ENCODE results near the gene ZSWIM6.
A peak's percentile ranks its signal among the peaks of the same experiment; 100 is the strongest.

ZSWIM6 gene

DNA sequence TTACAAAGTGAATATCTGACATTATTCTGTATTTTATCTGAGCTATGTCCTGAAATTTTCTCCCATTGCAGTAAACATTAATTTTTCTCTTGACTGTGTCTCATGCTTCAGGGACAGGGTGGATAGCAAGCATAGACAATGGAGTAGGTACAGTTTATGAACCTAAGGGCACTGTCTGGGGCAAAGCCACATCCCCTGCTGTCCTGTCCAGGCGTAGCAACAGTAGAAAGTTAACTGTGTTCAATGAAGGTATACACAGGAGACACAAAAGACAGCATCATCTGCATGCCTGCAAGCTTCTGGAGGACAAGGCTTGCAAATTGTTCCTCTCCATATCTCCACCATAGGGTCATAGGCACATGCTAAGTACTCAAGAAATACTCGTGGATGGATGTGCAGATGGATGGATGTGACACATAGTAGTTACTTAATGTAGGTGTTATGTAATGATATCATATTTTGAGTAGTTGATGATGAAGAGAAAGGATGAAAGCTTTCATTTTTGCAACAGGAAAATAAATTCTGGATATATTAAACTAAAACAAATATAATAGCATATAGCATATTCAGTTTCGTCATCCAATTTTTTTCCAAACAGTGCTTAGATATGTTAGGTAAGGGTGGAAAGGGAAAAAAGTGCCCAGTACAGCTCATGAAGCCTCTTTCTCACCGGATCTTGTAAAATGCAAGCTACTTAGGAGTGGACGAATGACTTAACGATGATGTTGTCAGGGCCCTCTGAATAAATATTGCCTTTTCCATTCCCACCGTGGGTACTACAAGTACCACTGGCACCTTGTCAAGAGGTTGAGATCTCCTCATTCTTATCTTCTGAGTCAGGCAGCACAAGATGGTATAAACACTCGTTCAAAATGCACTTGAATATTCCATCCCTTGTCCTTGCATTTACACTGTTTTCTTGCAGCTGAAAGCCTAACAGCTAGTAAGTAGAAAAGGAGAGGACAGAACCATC is 19.9 kb upstream of the ZSWIM6 start:
- Histone ChIP-seq H3K27me3 (replicated peaks; ENCODE audit: control insufficient read depth, insufficient read depth, low read length) (peaks cover 1% of the 10 kb centered on the region), H3K4me3 (replicated peaks; ENCODE audit: low read depth, low read length) (no peak overlapping the region), H3K36me3 (ENCODE audit: control insufficient read depth, insufficient read depth, low read length) (no peaks in the 10 kb centered on the region)
- TF ChIP-seq, protein P1, sequence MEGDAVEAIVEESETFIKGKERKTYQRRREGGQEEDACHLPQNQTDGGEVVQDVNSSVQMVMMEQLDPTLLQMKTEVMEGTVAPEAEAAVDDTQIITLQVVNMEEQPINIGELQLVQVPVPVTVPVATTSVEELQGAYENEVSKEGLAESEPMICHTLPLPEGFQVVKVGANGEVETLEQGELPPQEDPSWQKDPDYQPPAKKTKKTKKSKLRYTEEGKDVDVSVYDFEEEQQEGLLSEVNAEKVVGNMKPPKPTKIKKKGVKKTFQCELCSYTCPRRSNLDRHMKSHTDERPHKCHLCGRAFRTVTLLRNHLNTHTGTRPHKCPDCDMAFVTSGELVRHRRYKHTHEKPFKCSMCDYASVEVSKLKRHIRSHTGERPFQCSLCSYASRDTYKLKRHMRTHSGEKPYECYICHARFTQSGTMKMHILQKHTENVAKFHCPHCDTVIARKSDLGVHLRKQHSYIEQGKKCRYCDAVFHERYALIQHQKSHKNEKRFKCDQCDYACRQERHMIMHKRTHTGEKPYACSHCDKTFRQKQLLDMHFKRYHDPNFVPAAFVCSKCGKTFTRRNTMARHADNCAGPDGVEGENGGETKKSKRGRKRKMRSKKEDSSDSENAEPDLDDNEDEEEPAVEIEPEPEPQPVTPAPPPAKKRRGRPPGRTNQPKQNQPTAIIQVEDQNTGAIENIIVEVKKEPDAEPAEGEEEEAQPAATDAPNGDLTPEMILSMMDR (IDR thresholded peaks at IDR 0.05; ENCODE audit: insufficient read depth, low read length, poor library complexity, severe bottlenecking), result no peak
- DNase-seq (ENCODE audit: extremely low read depth, insufficient read length), result no peak

DNA sequence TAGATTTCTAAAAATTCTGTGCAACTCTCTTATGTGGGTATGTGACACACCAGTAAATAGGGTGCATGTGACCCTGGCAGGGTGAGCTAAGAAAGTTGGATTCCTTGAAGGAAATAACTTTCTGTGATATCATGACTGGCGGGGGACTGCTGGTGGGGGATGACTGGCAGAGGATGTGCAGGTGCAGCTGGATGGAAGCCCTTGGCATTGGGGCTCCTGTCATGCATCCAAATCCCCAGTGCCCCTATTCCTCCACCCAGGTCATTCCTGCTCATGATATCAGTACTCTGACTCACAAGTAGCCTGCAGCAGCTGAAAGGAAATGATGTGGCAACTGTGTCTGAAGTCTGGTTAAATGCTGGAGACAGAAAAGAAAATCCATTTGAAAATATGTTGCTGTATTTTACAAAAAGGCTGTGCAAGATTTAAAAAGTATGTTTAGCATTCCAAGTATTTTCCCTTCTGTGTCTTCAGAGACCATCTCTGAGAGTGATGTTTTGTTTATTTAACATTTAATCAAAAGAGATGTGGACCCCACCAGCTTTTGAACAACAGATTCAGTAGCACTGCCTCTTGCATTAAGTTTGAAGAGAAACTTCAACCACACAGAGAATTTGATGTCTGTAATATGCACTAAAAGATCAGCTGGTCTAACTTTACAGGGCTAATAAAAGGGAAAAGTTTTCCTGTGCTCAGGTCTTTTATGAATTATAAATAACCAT is 17.9 kb upstream of the ZSWIM6 start:
- TF ChIP-seq, protein P1 (IDR thresholded peaks at IDR 0.05; ENCODE audit: insufficient read depth, low read length, poor library complexity, severe bottlenecking), result no peak
- Histone ChIP-seq H3K4me3 (replicated peaks; ENCODE audit: low read depth, low read length) (no peak overlapping the region), H3K27me3 (replicated peaks; ENCODE audit: control insufficient read depth, insufficient read depth, low read length) (peaks cover 1% of the 10 kb centered on the region), H3K36me3 (ENCODE audit: control insufficient read depth, insufficient read depth, low read length) (no peaks in the 10 kb centered on the region)
- no peak for DNase-seq (ENCODE audit: extremely low read depth, insufficient read length)

DNA sequence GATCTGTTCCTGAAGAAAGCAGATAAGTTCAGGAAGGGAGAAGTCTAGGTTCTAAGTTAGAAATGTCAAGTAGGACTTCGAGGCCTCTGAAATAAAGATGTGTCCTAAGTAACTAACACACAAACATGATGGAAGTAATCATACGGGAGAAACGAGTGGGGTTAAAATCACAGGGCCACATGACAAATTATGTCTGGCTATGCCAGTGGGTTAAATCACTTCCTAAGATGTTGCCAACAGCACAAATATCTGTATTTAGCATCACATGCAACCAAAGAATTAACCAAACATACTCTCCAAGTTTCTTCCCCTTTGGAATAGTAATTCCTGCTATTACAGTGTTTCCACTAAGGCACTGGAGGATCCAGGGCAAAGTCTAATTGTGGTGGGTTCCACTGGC is 13.7 kb upstream of the ZSWIM6 start:
- Histone ChIP-seq H3K4me3 (replicated peaks; ENCODE audit: low read depth, low read length) (no peak overlapping the region), H3K36me3 (ENCODE audit: control insufficient read depth, insufficient read depth, low read length) (no peaks in the 10 kb centered on the region), H3K27me3 (replicated peaks; ENCODE audit: control insufficient read depth, insufficient read depth, low read length) (no peaks in the 10 kb centered on the region)
- TF ChIP-seq, protein P1 (IDR thresholded peaks at IDR 0.05; ENCODE audit: insufficient read depth, low read length, poor library complexity, severe bottlenecking), result no peak
- DNase-seq (ENCODE audit: extremely low read depth, insufficient read length), result no peak

DNA sequence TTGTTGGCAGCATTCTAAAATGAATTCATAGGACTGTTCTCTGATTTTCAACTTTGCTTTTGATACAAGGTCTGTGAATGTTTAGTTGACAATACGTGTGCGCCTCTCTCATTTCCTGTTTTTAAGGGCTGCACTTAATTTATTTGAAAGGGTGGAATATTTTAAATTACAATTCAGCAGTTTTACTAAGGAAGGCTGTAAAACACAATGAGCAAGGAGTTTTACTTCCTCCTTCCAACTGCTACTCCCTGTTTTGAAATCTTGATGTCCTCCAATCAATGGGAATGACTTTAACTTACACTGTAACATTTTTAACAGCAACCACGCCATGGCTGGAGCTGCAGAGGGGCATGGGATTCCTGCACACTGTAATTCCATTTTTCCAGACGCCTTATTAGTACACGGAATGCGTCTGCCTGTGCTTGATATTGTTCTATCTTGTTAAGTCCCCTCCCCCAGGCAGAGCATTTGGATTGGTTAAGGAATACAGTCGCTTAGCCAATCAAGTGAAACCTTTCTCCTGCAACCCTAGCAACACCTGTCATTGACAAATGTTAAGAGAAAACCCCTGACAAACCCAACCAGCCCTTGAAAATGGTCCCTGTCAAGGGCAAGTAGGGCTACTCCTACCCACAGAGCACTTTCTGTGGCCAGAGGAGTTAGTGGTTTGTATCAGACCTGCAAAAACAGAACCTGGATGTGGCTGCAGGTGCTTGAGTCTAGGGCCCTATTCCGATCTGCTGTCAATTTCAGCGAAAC is 12.5 kb upstream of the ZSWIM6 start:
- H3K4me3 ChIP-seq (replicated peaks; ENCODE audit: low read depth, low read length), result peak overlapping the region; percentile 37
- no peaks in the 10 kb centered on the region for H3K36me3 ChIP-seq (ENCODE audit: control insufficient read depth, insufficient read depth, low read length)
- TF ChIP-seq, protein P1 (IDR thresholded peaks at IDR 0.05; ENCODE audit: insufficient read depth, low read length, poor library complexity, severe bottlenecking), result no peak
- peak; percentile 73 for DNase-seq (ENCODE audit: extremely low read depth, insufficient read length)
- H3K27me3 ChIP-seq (replicated peaks; ENCODE audit: control insufficient read depth, insufficient read depth, low read length), result no peaks in the 10 kb centered on the region

DNA sequence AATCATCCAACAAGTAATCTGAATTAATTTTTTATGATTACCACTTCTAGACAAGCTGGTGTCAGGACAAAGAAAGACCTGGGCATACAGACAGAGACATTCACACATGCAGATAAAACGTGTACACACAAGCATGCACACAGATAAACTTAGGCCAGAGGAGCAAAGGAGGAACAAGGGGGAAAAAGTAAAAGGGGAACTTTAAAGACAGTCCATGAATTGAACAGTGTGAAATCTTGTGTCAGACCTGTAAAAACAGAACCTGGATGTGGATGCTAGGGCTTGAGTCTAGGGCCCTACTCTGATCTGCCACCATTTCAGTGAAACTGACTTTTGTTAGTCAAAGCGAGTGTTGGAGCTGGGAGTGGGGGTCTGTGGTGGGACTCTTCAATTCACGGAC is 11.2 kb upstream of the ZSWIM6 start:
- DNase-seq (ENCODE audit: extremely low read depth, insufficient read length), result no peak
- TF ChIP-seq, protein P1 (IDR thresholded peaks at IDR 0.05; ENCODE audit: insufficient read depth, low read length, poor library complexity, severe bottlenecking), result no peak
- Histone ChIP-seq H3K27me3 (replicated peaks; ENCODE audit: control insufficient read depth, insufficient read depth, low read length) (no peaks in the 10 kb centered on the region), H3K4me3 (replicated peaks; ENCODE audit: low read depth, low read length) (no peak overlapping the region), H3K36me3 (ENCODE audit: control insufficient read depth, insufficient read depth, low read length) (no peaks in the 10 kb centered on the region)
